GM19467 (cell line): ENCODE data around the gene CNOT10.
A peak's percentile ranks its signal among the peaks of the same experiment; 100 is the strongest.
"Not testable (repeated sequence)": the region's sequence is repeated elsewhere in the genome, so short reads cannot be mapped to it uniquely, and the experiment has no call there.

Experiments
- ATAC-seq: cut with Tn5 transposase; IDR thresholded peaks from one replicate; pipeline ENCODE4 v1.9.1; 2021; ENCODE audit warnings: mild to moderate bottlenecking, moderate library complexity; ENCODE audit not compliant: unreplicated experiment

Gene CNOT10

GRCh38 chr3:32751377-32751776, 66.4 kb downstream of the CNOT10 start:
- ATAC-seq, result no peak

DNA sequence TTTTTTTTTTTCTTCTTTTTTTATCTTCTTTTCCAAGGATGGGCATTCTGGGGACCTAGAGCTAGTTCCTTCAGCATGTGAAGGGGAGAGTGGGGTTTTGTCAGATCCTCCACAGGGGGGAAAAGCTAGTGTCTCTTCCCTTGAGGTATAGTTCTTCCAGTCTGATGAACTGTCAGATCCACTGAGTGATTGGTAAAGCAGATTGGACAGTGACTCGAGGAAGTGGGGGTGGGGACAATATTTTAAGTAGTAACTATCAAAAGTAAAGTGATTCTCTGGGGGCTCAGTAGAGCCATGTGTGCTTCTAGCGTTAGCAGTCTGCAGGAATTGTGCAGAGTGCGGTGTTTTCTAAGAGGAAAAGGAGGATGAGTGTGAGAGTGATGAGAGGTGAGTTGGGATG, 70.8 kb downstream of the CNOT10 start:
- ATAC-seq, result no peak

DNA sequence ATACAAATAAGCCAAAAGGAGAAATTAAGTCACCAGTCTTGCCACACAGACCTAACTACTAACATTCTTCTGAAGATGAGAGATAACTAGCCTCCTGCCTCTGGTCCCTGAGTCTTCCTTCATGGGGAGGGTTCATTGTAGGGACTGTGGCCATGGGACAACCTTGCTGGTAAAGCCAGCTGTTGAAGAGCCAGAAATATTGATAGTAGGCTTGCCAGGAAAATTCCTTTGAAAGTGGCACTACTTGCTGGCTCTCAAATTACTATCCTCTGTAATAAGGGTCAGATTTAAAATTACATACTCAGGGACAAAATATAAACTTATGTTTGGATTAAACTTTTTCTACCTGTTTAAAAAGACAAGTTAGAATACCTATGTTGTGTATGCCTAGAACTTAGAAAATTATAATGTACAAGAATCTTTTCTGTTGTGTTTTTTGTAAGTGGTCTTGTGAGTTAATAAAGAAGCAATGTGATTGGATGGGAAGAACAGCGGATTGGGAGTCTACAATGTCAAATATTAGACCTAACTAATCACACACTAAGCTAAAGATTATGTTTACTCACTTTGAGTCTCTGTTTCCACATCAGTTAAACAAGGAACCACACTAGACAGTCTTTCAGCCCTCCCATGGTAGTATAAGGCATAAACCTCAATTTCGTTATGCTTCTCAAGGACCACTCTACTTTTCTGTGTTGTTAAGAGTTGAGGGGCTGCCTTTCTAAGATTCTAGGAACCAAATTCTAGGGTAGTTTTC, 72.8 kb downstream of the CNOT10 start:
- no peak for ATAC-seq

DNA sequence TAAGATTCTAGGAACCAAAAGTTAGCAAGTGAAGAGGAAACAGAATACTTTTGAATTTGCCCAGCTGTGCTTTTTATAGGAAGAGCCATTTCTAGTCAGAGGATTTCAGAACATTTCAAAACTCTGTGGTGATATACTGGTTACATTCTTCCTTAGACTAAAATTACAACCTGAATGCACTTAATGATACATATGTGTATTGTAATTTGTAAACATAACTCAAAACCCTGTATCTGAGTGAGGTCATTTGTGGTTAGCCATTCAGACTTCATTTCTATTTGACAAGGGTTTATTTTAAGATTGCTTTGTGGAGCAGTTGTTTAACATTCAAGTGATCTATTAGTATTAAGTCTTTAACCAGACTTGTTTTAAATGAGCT, 73.4 kb downstream of the CNOT10 start:
- ATAC-seq, result no peak

- no peak for ATAC-seq
Measured at GRCh38 chr3:32759342-32759741, 74.4 kb downstream of the CNOT10 start.

GRCh38 chr3:32764481-32764880, 79.5 kb downstream of the CNOT10 start:
- no peak for ATAC-seq

- ATAC-seq, result no peak
Measured at GRCh38 chr3:32778389-32778788, 93.4 kb downstream of the CNOT10 start.

DNA sequence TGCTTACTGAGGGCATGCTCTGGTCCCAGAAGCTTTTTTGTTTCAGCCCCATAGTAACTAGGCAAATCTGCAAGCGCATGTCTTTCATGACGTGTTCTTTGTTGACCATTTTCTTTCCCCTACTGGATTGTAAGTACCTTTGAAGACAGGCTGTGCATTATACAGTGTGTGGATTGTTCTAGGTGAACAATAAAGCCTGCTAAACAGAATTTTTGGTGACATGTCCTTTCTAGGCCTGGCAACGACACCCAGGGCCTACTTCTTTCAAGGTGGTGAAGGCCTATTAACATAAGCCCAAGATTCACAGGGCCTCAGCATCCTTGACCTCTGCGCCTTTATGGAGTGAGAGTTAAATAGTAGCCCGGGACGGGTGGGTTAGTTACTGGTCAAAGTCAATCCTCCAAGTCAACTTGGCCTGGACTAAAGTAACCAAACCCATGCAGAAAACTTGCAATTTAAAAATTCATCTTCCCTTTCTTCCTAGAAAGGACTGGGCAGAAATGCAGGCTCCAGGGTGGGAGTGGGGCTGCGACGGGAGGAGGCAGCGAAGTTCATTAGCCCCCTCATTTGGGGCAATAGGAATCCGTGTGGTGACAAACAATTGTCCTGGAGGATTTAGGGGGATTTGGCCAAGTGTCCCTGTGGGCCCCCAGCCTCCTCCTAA, 95.2 kb downstream of the CNOT10 start:
- no peak for ATAC-seq

GRCh38 chr3:32780735-32781210, 95.8 kb downstream of the CNOT10 start:
- ATAC-seq, result peak; percentile 36

GRCh38 chr3:32781211-32781968, 96.4 kb downstream of the CNOT10 start:
- peak; percentile 95 for ATAC-seq

DNA sequence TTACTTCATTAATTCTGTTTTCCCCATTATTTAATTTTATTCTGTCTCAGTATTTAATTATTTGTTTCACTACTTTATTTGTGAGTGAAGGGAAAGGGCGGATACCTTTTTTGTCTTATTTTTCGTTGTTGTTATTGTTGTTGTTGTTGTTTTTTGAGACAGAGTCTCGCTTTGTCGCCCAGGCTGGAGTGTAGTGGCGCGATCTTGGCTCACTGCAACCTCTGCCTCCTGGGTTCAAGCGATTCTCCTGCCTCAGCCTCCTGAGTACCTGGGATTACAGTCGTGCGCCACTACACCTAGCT, 96.9 kb downstream of the CNOT10 start:
- ATAC-seq, result not testable (repeated sequence)

- no peak for ATAC-seq
Measured at GRCh38 chr3:32782407-32782806, 97.4 kb downstream of the CNOT10 start.

GRCh38 chr3:32791833-32792232, 106.8 kb downstream of the CNOT10 start:
- ATAC-seq, result no peak

- no peak for ATAC-seq
Measured at GRCh38 chr3:32794487-32795308, 109.7 kb downstream of the CNOT10 start.

DNA sequence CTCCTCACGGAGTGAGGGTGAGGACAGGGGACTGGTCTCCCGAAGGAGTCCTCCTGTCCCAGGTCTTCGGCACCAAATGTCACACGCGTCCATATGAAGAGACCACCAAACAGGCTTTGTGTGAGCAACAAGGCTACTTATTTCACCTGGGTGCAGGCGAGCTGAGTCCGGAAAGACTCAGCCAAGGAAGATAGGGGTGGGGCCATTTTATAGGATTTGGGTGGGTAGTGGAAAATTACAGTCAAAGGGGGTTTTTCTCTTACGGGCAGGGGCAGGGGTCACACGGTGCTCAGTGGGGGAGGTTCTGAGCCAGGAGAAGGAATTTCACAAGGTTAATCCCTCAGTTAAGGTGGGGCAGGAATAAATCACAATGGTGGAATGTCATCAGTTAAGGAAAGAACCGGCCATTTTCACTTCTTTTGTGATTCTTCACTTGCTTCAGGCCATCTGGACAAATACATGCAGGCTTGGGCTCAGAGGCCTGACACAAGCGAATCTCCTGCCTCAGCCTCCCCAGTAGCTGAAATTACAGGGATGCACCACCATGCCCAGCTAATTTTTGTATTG, 111.5 kb downstream of the CNOT10 start:
- ATAC-seq, result not testable (repeated sequence)

GRCh38 chr3:32797776-32798175, 112.8 kb downstream of the CNOT10 start:
- ATAC-seq, result no peak

DNA sequence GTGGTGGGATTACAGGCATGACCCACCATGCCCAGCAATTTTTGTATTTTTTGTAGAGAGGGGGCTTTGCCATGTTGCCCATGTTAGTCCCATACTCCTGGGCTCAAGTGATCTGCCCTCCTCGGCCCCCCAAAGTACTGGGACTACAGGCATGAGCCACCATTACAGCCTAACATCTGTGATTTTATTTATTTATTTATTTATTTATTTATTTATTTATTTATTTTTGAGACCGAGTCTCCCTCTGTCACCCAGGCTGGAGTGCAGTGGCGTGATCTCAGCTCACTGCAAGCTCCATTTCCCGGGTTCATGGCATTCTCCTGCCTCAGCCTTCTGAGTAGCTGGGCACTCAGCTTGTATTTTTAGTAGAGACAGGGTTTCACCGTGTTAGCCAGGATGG, 116.5 kb downstream of the CNOT10 start:
- ATAC-seq, result not testable (repeated sequence)

GRCh38 chr3:32813180-32813579, 128.2 kb downstream of the CNOT10 start:
- no peak for ATAC-seq

- ATAC-seq, result no peak
Measured at GRCh38 chr3:32814361-32814760, 129.4 kb downstream of the CNOT10 start.

GRCh38 chr3:32815841-32816438, 131.0 kb downstream of the CNOT10 start:
- ATAC-seq, result no peak
